Stomach (tissue), 9 donors: ENCODE data around the gene TREM2. TPM values are rescaled to one million over a fixed set of nuclear protein-coding genes. Genes with fewer than 3 reads are reported as not detected.

Experiments
- DNase-seq, 2 donors: peaks; one replicate each; pipeline versions ENCODE4 v3.0.0 to v3.0.0-alpha.2; 2013 to 2019
- H3K27ac ChIP-seq, 5 donors: fragments of 200-600 bp in 4 of 5; sonication (generic) in 4 of 5; one replicate each; pipeline ENCODE4 v1.5.1; 2013 to 2019; ENCODE audit warnings: mild to moderate bottlenecking in 1 of 5, moderate library complexity in 1 of 5
- H3K27me3 ChIP-seq, 3 donors: fragments of 200-600 bp; sonication (generic); one replicate each; pipeline ENCODE4 v1.5.1; 2017 to 2019; ENCODE audit warnings: mixed run types in 1 of 3
- H3K36me3 ChIP-seq, 4 donors: fragments of 200-600 bp; sonication (generic); 1 replicate in 3 of 4; 2 replicates in 1 of 4; pipeline ENCODE4 v1.5.1; 2016 to 2019
- H3K4me1 ChIP-seq, 4 donors: fragments of 200-600 bp; sonication (generic); one replicate each; pipeline ENCODE4 v1.5.1; 2016 to 2019
- H3K4me3 ChIP-seq, 4 donors: fragments of 200-600 bp; sonication (generic) in 3 of 4; one replicate each; pipeline ENCODE4 v1.5.1; 2016 to 2019; ENCODE audit warnings: mild to moderate bottlenecking in 1 of 4
- H3K9me3 ChIP-seq, 4 donors: fragments of 200-600 bp; sonication (generic); one replicate each; pipeline ENCODE4 v1.5.1; 2016 to 2019
- EP300 ChIP-seq: sonication (generic); formaldehyde crosslinking; IDR thresholded peaks from one replicate; pipeline ENCODE4 v1.6.1; 2017; ENCODE audit warnings: antibody characterized with exemption
- POLR2A ChIP-seq, 4 donors: fragments of 450-650 bp; IDR thresholded peaks; one replicate each; pipeline ENCODE4 v1.6.1; 2016; ENCODE audit warnings: antibody characterized with exemption in 4 of 4, control low read depth in 2 of 4, mild to moderate bottlenecking in 1 of 4, moderate library complexity in 1 of 4
- POLR2AphosphoS5 ChIP-seq, 3 donors: sonication (generic); formaldehyde crosslinking; IDR thresholded peaks; one replicate each; pipeline ENCODE4 v1.6.1; 2016; ENCODE audit warnings: antibody characterized with exemption in 3 of 3
- WGBS, 5 donors: extraction: QIAGEN DNeasy Blood & Tissue Kit in 3 of 5; methylation state at CpG; one replicate each; pipeline versions ENCODE4 v1.1.5 to v1.1.7; 2013 to 2018; 5-methylcytosine and 5-hydroxymethylcytosine counted together
- intact Hi-C: fragments of 100-400 bp; cut with DNase I; formaldehyde crosslinking; loops from one replicate; pipeline ENCODE4 v1.15.1; 2023; ENCODE audit warnings: low total_unique reads
- polyA plus RNA-seq, 3 donors: library from polyadenylated mRNA; stranded (reverse); fragments of 200-250 nt; gene quantifications; one replicate each; pipeline ENCODE4 v1.2.3, GENCODE V29; 2013
- total RNA-seq, 5 donors: library from RNA; depleted of rRNA; stranded (reverse); fragments of >200 nt; gene quantifications; one replicate each; pipeline versions ENCODE4 v1.1.0 to v1.2.3, GENCODE V29; 2014 to 2016
- TF ChIP-seq, protein P1 (sequence below), 7 experiments: fragments of 450-650 bp in 4 of 7; fragments of 200-600 bp in 3 of 7; sonication (generic) in 3 of 7; IDR thresholded peaks; one replicate each; pipeline ENCODE4 v1.5.1; 2016 to 2019; ENCODE audit warnings: antibody characterized with exemption in 7 of 7, control low read depth in 2 of 7, mild to moderate bottlenecking in 1 of 7
- donor health status: healthy with polysubstance abuse.
- donor health status: Bipolar disorder and iron deficiency.
- donor health status: healthy.

The TREM2 gene
- total and polyA plus RNA-seq, 8 donors, result 0.23 to 19.9 (median 3.3) TPM; not detected in 4

DNA sequence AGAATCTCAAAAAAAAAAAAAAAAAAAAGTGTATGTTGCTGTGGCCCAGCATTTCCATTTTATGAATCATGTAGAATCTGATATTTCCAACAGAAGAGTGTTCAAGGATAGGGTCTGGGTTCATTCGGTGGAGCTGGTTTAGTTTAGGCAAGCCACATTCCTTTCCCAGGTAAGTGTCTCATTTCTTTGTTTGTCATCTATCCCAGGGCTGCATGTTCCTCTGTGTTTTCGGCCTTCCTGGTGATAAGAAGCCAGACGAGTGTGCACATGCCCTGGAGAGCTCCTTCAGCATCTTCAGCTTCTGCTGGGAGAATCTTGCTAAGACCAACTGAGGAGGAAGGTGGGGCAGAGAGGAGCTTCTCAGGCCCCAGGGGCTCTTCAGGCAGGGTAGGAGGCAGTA is 51.9 kb downstream of the TREM2 start:
- WGBS, 5 donors, result 42 to 86% (median 66%) methylated on average over 3 of the region's 3 CpGs
- no peak overlapping the region for H3K4me3 ChIP-seq
- TF ChIP-seq, protein P1, sequence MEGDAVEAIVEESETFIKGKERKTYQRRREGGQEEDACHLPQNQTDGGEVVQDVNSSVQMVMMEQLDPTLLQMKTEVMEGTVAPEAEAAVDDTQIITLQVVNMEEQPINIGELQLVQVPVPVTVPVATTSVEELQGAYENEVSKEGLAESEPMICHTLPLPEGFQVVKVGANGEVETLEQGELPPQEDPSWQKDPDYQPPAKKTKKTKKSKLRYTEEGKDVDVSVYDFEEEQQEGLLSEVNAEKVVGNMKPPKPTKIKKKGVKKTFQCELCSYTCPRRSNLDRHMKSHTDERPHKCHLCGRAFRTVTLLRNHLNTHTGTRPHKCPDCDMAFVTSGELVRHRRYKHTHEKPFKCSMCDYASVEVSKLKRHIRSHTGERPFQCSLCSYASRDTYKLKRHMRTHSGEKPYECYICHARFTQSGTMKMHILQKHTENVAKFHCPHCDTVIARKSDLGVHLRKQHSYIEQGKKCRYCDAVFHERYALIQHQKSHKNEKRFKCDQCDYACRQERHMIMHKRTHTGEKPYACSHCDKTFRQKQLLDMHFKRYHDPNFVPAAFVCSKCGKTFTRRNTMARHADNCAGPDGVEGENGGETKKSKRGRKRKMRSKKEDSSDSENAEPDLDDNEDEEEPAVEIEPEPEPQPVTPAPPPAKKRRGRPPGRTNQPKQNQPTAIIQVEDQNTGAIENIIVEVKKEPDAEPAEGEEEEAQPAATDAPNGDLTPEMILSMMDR (IDR thresholded peaks at IDR 0.05), result no peak
- TF ChIP-seq POLR2A (IDR thresholded peaks at IDR 0.05), result no peak
- TF ChIP-seq POLR2AphosphoS5 (IDR thresholded peaks at IDR 0.05), result no peak
- no peak for TF ChIP-seq EP300
- DNase-seq, result no peak
- H3K27ac ChIP-seq, result no peak overlapping the region
- H3K9me3 ChIP-seq, result no peaks in the 10 kb centered on the region
- peaks cover 0 to 11% (median 6%) of the 10 kb centered on the region in 4 donors for H3K36me3 ChIP-seq
- intact Hi-C loops, result no loop called here
- no peaks in the 10 kb centered on the region for H3K4me1 ChIP-seq
- H3K27me3 ChIP-seq, result no peaks in the 10 kb centered on the region

Other genes starting within 250 kb of the TREM2 start
- 10 to 100 TPM in 4 of 5 donors, 1 to 10 TPM in 1; 2.3 to 84.8 (median 58.3) TPM for gene UNC5CL, start 123.9 kb downstream of the TREM2 start, total RNA-seq
- 10 to 100 TPM in 1 of 3 donors, 1 to 10 TPM in 2; 4.4 to 13.0 (median 9.7) TPM for gene UNC5CL, start 123.9 kb downstream of the TREM2 start, polyA plus RNA-seq
- gene TSPO2, start 120.6 kb downstream of the TREM2 start, total RNA-seq, result not detected
- gene TSPO2, start 120.6 kb downstream of the TREM2 start, polyA plus RNA-seq, result 1 to 10 TPM in 1 of 3 donors, under 1 TPM in 2; 0.15 to 1.4 (median 0.92) TPM
- gene APOBEC2, start 109.9 kb downstream of the TREM2 start, total RNA-seq, result 10 to 100 TPM in 1 of 5 donors, 1 to 10 TPM in 1, not detected in 3; 7.2 to 12.6 TPM
- 10 to 100 TPM in 2 of 3 donors, 1 to 10 TPM in 1; 7.6 to 36.7 (median 11.3) TPM for gene APOBEC2, start 109.9 kb downstream of the TREM2 start, polyA plus RNA-seq
- 10 to 100 TPM in 3 of 5 donors, 1 to 10 TPM in 2; 1.2 to 39.7 (median 26.4) TPM for gene OARD1, start 90.8 kb downstream of the TREM2 start, total RNA-seq
- gene OARD1, start 90.8 kb downstream of the TREM2 start, polyA plus RNA-seq, result 10 to 100 TPM; 36.1 to 69.0 (median 36.6) TPM
- 10 to 100 TPM in 4 of 5 donors, 1 to 10 TPM in 1; 8.1 to 35.0 (median 20.0) TPM for gene NFYA, start 90.1 kb downstream of the TREM2 start, total RNA-seq
- 1 to 10 TPM; 5.0 to 7.6 (median 5.9) TPM for gene NFYA, start 90.1 kb downstream of the TREM2 start, polyA plus RNA-seq
- not detected for gene TREML1, start 8.8 kb downstream of the TREM2 start, total RNA-seq
- not detected for gene TREML1, start 8.8 kb downstream of the TREM2 start, polyA plus RNA-seq
- under 1 TPM in 1 of 5 donors, not detected in 4; 0.37 TPM for gene TREML2, start 38.0 kb upstream of the TREM2 start, total RNA-seq
- under 1 TPM in 2 of 3 donors, not detected in 1; 0.08 to 0.12 TPM for gene TREML2, start 38.0 kb upstream of the TREM2 start, polyA plus RNA-seq
- gene TREML4, start 65.2 kb upstream of the TREM2 start, total RNA-seq, result not detected
- gene TREML4, start 65.2 kb upstream of the TREM2 start, polyA plus RNA-seq, result not detected
- gene TREM1, start 123.6 kb upstream of the TREM2 start, total RNA-seq, result 1 to 10 TPM in 1 of 5 donors, not detected in 4; 1.7 TPM
- gene TREM1, start 123.6 kb upstream of the TREM2 start, polyA plus RNA-seq, result 1 to 10 TPM in 1 of 3 donors, under 1 TPM in 1, not detected in 1; 0.10 to 7.7 TPM
- not detected for gene NCR2, start 172.5 kb upstream of the TREM2 start, total RNA-seq
- gene NCR2, start 172.5 kb upstream of the TREM2 start, polyA plus RNA-seq, result not detected